Measurements from ENCODE around the gene CYP24A1. TPM values are rescaled to one million over a fixed set of nuclear protein-coding genes. Genes with fewer than 3 reads are reported as not detected.
A peak's percentile ranks its signal among the peaks of the same experiment; 100 is the strongest.

Gene CYP24A1
- total RNA-seq, 6 experiments from 2014 or later, result not detected

DNA sequence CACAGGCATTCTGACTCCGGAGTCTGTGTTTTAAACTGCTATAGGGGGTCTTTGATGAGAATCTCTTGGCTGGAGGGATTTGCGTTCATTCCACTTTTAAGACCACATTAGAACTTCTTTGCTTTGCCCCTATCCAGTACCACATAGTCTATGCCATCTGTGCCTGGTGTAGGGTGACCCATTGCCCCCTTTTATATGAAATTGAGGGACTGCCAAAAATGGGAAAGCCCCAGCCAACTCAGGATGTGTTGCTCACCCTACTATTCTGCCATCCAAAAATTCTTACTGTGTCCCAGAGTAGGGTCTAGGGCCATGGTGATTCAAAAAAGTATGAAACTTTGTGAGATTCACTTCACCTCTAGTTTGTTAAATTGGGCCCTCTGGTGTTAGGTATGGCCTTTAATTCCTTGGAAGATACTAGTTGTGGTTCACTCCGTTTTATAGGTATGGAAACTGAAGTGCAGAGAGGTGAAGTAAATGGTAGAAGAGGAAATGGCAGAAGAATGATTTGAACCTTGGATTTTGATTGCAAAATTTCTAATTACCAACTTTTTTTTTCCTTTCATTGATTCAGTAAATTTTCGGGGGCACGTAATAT, 35.5 kb upstream of the CYP24A1 start:
- H3K27me3 ChIP-seq, result no peaks in the 10 kb centered on the region
- intact Hi-C loops (cut with DNase I), result no loop called here
- WGBS (ENCODE audit: insufficient coverage, low coverage, low lambda C conversion rate, missing lambda C conversion rate), result 49% methylated on average over 5 of the region's 5 CpGs
- no peaks in the 10 kb centered on the region for H3K36me3 ChIP-seq
- H3K4me3 ChIP-seq, result peak overlapping the region in 2 of 3 donors; percentile 79 to 86
- TF ChIP-seq, protein P1, sequence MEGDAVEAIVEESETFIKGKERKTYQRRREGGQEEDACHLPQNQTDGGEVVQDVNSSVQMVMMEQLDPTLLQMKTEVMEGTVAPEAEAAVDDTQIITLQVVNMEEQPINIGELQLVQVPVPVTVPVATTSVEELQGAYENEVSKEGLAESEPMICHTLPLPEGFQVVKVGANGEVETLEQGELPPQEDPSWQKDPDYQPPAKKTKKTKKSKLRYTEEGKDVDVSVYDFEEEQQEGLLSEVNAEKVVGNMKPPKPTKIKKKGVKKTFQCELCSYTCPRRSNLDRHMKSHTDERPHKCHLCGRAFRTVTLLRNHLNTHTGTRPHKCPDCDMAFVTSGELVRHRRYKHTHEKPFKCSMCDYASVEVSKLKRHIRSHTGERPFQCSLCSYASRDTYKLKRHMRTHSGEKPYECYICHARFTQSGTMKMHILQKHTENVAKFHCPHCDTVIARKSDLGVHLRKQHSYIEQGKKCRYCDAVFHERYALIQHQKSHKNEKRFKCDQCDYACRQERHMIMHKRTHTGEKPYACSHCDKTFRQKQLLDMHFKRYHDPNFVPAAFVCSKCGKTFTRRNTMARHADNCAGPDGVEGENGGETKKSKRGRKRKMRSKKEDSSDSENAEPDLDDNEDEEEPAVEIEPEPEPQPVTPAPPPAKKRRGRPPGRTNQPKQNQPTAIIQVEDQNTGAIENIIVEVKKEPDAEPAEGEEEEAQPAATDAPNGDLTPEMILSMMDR (IDR thresholded peaks at IDR 0.05), result no peak
- no peak for TF ChIP-seq POLR2A (IDR thresholded peaks at IDR 0.05)
- no peak for DNase-seq
- H3K4me1 ChIP-seq, result peaks cover 0 to 14% (median 5%) of the 10 kb centered on the region in 4 donors
- no peak for ATAC-seq
- H3K27ac ChIP-seq, result no peak overlapping the region
- no peaks in the 10 kb centered on the region for H3K9me3 ChIP-seq

DNA sequence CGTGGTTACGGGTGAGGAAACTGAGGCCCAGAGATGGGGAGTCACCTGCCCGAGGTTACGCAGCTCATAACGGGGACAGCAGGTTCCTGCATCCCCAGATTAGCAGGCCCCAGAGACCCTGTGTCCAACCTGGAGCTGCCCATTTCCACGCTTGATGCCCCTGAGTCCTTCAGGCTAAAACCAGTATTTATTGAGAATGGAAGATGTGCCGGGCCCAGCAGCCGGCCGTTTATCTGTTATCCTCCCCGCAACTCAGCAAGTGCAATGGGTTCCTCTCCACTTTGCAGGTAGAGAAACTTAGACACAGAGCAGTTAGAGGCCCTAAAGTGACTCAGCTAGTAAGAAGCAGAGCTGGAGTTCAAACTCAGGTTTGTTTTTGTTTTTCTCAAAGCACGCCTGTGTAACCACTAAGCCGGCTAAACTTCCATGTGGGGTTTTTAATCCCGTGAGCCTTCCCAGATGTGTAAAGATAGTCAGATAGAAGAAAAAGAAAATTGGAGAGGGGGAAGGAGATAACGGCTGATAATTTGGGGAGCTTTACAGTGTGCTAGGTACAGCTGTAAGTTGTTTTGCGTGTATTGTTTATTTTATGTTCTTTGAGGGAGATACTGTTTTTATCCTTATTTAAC, 34.9 kb upstream of the CYP24A1 start:
- DNase-seq (no peak), ATAC-seq (peak; percentile 10 to 33 (median 26))
- TF ChIP-seq POLR2A (IDR thresholded peaks at IDR 0.05), result no peak
- TF ChIP-seq, protein P1 (IDR thresholded peaks at IDR 0.05), result peak in 1 of 4 donors; percentile 5
- Histone ChIP-seq H3K36me3 (no peaks in the 10 kb centered on the region), H3K4me3 (peak overlapping the region; percentile 79 to 97 (median 86)), H3K27ac (peak overlapping the region; percentile 99), H3K27me3 (no peaks in the 10 kb centered on the region), H3K4me1 (peaks cover 0 to 14% (median 5%) of the 10 kb centered on the region in 4 donors), H3K9me3 (no peaks in the 10 kb centered on the region)
- 3% methylated on average over 10 of the region's 15 CpGs for WGBS (ENCODE audit: insufficient coverage, low coverage, low lambda C conversion rate, missing lambda C conversion rate)
- intact Hi-C loops (cut with DNase I), result no loop called here

DNA sequence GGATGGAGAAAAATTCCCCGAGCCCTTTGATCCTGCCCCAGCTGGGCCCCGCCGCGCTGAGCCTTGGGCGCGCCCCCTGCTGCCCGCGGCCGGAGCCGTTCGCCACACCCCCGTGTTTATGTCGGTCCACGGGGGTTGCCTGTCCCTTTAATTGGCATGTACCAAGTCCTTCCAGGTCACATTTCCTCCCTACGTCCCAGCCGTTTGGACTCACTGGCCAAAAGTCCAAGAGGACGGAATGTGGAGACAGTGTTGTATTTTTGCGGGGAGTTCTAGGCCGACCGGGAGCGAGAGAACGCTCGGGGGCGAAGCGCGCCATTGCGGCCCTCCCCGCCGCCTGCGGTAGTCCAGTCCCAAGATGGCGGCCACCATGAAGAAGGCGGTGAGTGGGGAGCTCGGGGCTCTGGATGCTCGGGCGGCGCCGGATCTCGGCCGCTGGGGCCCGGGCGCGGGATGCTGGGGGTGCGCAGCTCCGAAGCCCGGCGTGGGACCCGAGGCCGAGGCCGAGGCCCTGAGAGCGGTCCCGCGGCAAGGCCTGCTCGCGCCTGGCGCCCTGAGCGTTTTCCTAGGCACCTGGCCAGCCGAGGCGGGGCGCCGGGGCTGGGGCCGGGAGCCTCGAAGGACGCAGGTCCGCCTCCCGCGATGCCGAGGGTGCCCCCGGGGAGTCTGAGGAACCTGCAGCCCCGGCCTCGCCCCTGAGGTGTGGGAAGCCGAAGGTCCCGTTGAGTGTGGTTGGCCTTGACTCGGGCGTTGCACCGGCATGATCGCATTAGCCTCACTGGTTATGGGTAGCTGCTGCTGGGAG, 34.2 kb upstream of the CYP24A1 start, which contains the start of gene PFDN4:
Gene PFDN4, plus strand, starts transcription at position 345 of the 805 bp plus-strand sequence. Its CDS starts 14 bp downstream, at position 359.
- peak within 1 kb of the TSS; percentile 99 for H3K27ac ChIP-seq
- H3K9me3 ChIP-seq, result no peaks in the 10 kb centered on the region
- TF ChIP-seq POLR2A (IDR thresholded peaks at IDR 0.05), result peak; percentile 48
- TF ChIP-seq, protein P1 (IDR thresholded peaks at IDR 0.05), result peak; percentile 67 to 93 (median 88)
- intact Hi-C loops (cut with DNase I), result no loop called here
- no peaks in the 10 kb centered on the region for H3K27me3 ChIP-seq
- H3K4me1 ChIP-seq, result peaks cover 0 to 14% (median 5%) of the 10 kb centered on the region in 4 donors
- ATAC-seq (peak; percentile 96 to 98 (median 97)), DNase-seq (peak; percentile 82 to 86 (median 83))
- WGBS (ENCODE audit: insufficient coverage, low coverage, low lambda C conversion rate, missing lambda C conversion rate), result under 1% methylated on average over 17 of the region's 76 CpGs
- H3K36me3 ChIP-seq, result no peaks in the 10 kb centered on the region
- H3K4me3 ChIP-seq, result peak within 1 kb of the TSS; percentile 79 to 97 (median 86)

DNA sequence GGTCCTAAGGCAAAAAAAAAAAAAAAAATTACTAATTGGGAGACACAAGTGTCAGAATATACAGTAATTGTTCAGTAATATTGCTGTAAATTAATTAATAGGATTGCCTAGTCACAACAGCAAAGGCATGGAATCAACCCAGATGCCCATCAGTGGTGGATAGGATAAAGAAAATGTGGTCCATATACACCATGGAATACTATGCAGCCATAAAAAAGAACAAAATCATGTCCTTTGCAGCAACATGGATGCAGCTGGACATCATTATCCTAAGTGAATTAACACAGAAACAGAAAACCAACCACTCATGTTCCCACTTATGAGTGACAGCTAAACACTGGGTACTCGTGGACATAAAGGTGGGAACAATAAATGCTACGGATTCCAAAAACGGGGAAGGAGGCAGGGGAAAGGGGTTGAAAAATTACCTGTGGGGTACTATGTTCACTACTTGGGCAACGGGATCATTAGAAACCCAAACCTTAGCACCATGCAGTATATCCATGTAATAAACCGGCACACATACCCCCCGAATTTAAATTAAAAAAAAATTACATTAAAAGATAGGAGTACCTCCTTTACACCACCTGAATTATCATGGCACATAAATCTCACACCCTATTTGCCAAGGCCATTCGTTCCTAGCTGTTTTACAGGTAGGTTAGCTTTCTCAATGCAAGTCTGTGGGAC, 33.4 kb upstream of the CYP24A1 start:
- intact Hi-C loops (cut with DNase I), result no loop called here
- Histone ChIP-seq H3K36me3 (no peaks in the 10 kb centered on the region), H3K9me3 (no peaks in the 10 kb centered on the region), H3K4me1 (peaks cover 0 to 14% (median 5%) of the 10 kb centered on the region in 4 donors), H3K4me3 (peak overlapping the region; percentile 79 to 97 (median 86)), H3K27me3 (no peaks in the 10 kb centered on the region), H3K27ac (peak overlapping the region; percentile 99)
- WGBS (ENCODE audit: insufficient coverage, low coverage, low lambda C conversion rate, missing lambda C conversion rate), result 47% methylated on average over 7 of the region's 7 CpGs
- no peak for ATAC-seq
- no peak for TF ChIP-seq POLR2A (IDR thresholded peaks at IDR 0.05)
- TF ChIP-seq, protein P1 (IDR thresholded peaks at IDR 0.05), result no peak
- no peak for DNase-seq
